ENCODE results near the gene CARS2.
"Not testable (repeated sequence)": the region's sequence is repeated elsewhere in the genome, so short reads cannot be mapped to it uniquely, and the experiment has no call there.

Gene CARS2

GRCh38 chr13:110705826-110706569, at the start of gene CARS2:
Gene CARS2, minus strand, starts transcription at chr13:110706116. Its CDS starts 23 bp downstream, at chr13:110706093.
- peak; percentile 97 for DNase-seq (ENCODE audit: low spot score)

- no peak for DNase-seq (ENCODE audit: low spot score)
Observed at GRCh38 chr13:110748271-110748670, 42.4 kb upstream of the CARS2 start.

- no peak for DNase-seq (ENCODE audit: low spot score)
Observed at GRCh38 chr13:110746438-110746837, 40.5 kb upstream of the CARS2 start.

GRCh38 chr13:110743687-110744086, 37.8 kb upstream of the CARS2 start:
- DNase-seq (ENCODE audit: low spot score) = no peak

- DNase-seq (ENCODE audit: low spot score) = no peak
Observed at GRCh38 chr13:110737555-110737954, 31.6 kb upstream of the CARS2 start.

GRCh38 chr13:110734561-110734960, 28.6 kb upstream of the CARS2 start:
- DNase-seq (ENCODE audit: low spot score) = no peak

- DNase-seq (ENCODE audit: low spot score) = no peak
Observed at GRCh38 chr13:110731072-110731471, 25.2 kb upstream of the CARS2 start.

- DNase-seq (ENCODE audit: low spot score) = no peak
Observed at GRCh38 chr13:110726726-110727125, 20.8 kb upstream of the CARS2 start.

GRCh38 chr13:110726153-110726552, 20.2 kb upstream of the CARS2 start:
- not testable (repeated sequence) for DNase-seq (ENCODE audit: low spot score)

GRCh38 chr13:110723598-110723997, 17.7 kb upstream of the CARS2 start:
- no peak for DNase-seq (ENCODE audit: low spot score)

- DNase-seq (ENCODE audit: low spot score) = no peak
Observed at GRCh38 chr13:110722971-110723370, 17.1 kb upstream of the CARS2 start.

- no peak for DNase-seq (ENCODE audit: low spot score)
Observed at GRCh38 chr13:110719036-110719710, 13.3 kb upstream of the CARS2 start.

- DNase-seq (ENCODE audit: low spot score) = no peak
Observed at GRCh38 chr13:110716247-110716515, 10.3 kb upstream of the CARS2 start.

GRCh38 chr13:110715395-110716246, 9.7 kb upstream of the CARS2 start:
- peak; percentile 100 for DNase-seq (ENCODE audit: low spot score)

- peak; percentile 59 for DNase-seq (ENCODE audit: low spot score)
Observed at GRCh38 chr13:110714797-110715394, 9.0 kb upstream of the CARS2 start.

GRCh38 chr13:110713981-110714796, 8.3 kb upstream of the CARS2 start:
- peak; percentile 54 for DNase-seq (ENCODE audit: low spot score)

GRCh38 chr13:110713642-110713952, 7.7 kb upstream of the CARS2 start, which contains the start of gene ING1:
Gene ING1, plus strand, starts transcription at chr13:110713700. Its CDS starts 450 bp downstream, at chr13:110714150.
- DNase-seq (ENCODE audit: low spot score) = no peak

GRCh38 chr13:110712849-110713641, 7.1 kb upstream of the CARS2 start:
- DNase-seq (ENCODE audit: low spot score) = peak; percentile 99

GRCh38 chr13:110712081-110712848, 6.3 kb upstream of the CARS2 start:
- peak; percentile 82 for DNase-seq (ENCODE audit: low spot score)

All from cerebellar cortex (tissue), 1 donor.